SK-N-MC (cell line): Measurements from ENCODE around the gene HMCN1.

Source experiments
- EZH2 ChIP-seq: fragments of 200-600 bp; sonication (generic); IDR thresholded peaks from one replicate; pipeline ENCODE4 v1.6.1; 2017; ENCODE audit warnings: antibody characterized with exemption
- POLR2AphosphoS5 ChIP-seq: IDR thresholded peaks from 2 replicates; pipeline ENCODE4 v1.6.1; 2012; ENCODE audit warnings: mild to moderate bottlenecking, low read depth, low read length, borderline replicate concordance

DNA sequence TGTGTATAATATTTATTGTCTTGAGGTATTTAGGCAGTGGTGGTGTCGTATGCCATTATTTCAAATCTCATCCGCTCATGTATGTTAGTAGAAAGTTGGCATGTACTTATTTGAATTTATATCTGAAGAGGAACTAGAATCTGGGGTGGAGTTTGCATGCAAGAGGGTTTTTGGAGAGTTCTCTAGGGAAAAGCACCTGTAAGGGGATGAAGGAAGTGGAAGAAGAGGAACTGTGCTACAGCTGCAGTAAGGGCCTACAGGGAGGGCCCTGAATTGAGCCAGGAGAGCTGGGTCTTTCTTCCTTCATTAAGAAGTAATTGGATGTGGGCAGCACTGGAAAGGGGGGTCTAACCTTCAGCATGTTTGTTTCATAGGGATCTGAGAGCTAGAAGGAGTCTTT is 197.2 kb downstream of the HMCN1 start:
- TF ChIP-seq EZH2 (no peak), POLR2AphosphoS5 (no peak)
